Measurements from ENCODE around the gene RAB33A.

The RAB33A gene

DNA sequence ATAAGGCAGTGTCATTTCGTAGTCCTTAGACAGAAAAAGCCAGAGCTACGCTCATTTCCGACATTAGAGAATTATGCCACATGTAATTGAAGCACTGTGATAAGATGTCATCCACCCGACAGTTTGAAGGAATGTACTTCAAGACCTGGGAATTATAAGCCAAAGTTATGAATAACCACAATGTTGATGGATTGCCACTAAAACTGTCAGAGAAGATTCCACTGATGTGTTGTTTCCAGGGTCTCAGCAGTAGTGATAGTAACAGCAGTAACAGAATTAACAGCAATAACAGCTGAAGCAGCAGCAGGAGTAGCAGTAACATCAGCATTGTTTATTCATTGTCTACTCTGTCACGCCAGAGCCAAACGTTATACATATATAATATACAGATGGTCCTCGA is 24.7 kb downstream of the RAB33A start:
- H3K4me3 ChIP-seq (replicated peaks in 1 of 2; ENCODE audit: low read depth in 2 of 2, low read length in 2 of 2), result no peak overlapping the region
- TF ChIP-seq, protein P1, sequence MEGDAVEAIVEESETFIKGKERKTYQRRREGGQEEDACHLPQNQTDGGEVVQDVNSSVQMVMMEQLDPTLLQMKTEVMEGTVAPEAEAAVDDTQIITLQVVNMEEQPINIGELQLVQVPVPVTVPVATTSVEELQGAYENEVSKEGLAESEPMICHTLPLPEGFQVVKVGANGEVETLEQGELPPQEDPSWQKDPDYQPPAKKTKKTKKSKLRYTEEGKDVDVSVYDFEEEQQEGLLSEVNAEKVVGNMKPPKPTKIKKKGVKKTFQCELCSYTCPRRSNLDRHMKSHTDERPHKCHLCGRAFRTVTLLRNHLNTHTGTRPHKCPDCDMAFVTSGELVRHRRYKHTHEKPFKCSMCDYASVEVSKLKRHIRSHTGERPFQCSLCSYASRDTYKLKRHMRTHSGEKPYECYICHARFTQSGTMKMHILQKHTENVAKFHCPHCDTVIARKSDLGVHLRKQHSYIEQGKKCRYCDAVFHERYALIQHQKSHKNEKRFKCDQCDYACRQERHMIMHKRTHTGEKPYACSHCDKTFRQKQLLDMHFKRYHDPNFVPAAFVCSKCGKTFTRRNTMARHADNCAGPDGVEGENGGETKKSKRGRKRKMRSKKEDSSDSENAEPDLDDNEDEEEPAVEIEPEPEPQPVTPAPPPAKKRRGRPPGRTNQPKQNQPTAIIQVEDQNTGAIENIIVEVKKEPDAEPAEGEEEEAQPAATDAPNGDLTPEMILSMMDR (IDR thresholded peaks at IDR 0.05; ENCODE audit: low read depth, low read length), result no peak
- DNase-seq (ENCODE audit: low read depth in 2 of 2), result no peak

GRCh38 chrX:130197464-130197863 is 25.7 kb downstream of the RAB33A start:
- no peak overlapping the region for H3K4me3 ChIP-seq (replicated peaks in 1 of 2; ENCODE audit: low read depth in 2 of 2, low read length in 2 of 2)
- no peak for DNase-seq (ENCODE audit: low read depth in 2 of 2)
- TF ChIP-seq, protein P1 (IDR thresholded peaks at IDR 0.05; ENCODE audit: low read depth, low read length), result no peak

GRCh38 chrX:130204647-130205046 is 32.9 kb downstream of the RAB33A start:
- no peak overlapping the region for H3K4me3 ChIP-seq (replicated peaks in 1 of 2; ENCODE audit: low read depth in 2 of 2, low read length in 2 of 2)
- TF ChIP-seq, protein P1 (IDR thresholded peaks at IDR 0.05; ENCODE audit: low read depth, low read length), result no peak
- no peak for DNase-seq (ENCODE audit: low read depth in 2 of 2)

DNA sequence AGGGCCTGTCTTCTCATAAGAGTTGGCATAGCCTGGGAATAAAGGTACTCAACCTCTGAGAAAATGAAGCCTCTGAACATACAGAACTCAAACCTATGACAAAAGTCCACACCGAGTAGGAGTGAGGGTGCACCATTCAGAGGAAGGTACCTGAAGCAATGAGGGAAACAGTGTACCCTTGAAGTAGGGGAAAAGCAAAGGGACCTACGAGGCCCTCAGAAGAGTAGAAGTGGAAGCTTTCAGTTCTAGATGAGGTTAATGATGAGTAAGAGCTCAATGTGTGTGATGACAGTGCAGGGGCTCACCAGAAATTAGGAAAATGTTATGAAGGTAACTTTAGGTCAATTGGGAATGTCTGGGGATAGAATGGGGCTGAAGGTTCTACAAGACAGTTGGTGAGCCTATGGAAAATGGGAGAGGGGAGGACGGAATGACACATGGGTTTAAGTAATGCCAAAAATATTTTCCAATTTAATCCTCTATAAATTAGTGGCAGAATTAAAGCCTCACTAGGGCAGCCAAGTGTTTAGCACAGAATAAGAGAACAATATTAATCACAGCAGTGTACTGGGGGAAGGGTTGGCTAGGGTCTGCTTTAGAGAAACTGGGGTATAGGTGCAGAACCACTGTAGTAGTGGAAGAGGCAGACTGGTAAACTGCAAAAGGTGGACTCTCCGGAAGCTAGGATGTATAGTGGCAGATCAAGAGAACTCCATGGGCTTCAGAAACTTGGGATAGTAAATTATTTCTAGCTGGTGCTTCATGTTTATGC is 39.8 kb downstream of the RAB33A start:
- DNase-seq (ENCODE audit: low read depth in 2 of 2), result no peak
- TF ChIP-seq, protein P1 (IDR thresholded peaks at IDR 0.05; ENCODE audit: low read depth, low read length), result no peak
- H3K4me3 ChIP-seq (replicated peaks in 1 of 2; ENCODE audit: low read depth in 2 of 2, low read length in 2 of 2), result no peak overlapping the region

DNA sequence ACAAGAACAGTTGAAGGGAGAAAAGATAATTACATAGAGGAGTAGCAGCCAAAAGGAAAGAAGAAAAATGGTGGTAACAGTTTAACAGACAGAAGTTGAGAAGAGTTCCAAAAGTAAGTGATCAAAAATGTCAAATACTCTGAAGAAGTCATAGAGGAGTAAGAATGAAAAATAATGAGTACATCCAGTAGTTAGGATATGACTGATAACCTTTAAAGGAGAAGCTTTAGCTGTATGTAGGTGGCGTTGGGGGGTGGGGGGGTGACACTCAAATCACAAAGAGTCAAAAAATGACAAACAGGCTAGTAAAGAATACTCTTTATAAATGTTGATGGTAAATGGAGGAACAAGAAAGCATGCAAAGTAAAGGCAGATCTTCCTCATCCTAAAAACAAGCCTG is 40.6 kb downstream of the RAB33A start:
- no peak for DNase-seq (ENCODE audit: low read depth in 2 of 2)
- no peak overlapping the region for H3K4me3 ChIP-seq (replicated peaks in 1 of 2; ENCODE audit: low read depth in 2 of 2, low read length in 2 of 2)
- TF ChIP-seq, protein P1 (IDR thresholded peaks at IDR 0.05; ENCODE audit: low read depth, low read length), result no peak

GRCh38 chrX:130213376-130213775 is 41.6 kb downstream of the RAB33A start:
- no peak overlapping the region for H3K4me3 ChIP-seq (replicated peaks in 1 of 2; ENCODE audit: low read depth in 2 of 2, low read length in 2 of 2)
- TF ChIP-seq, protein P1 (IDR thresholded peaks at IDR 0.05; ENCODE audit: low read depth, low read length), result no peak
- DNase-seq (ENCODE audit: low read depth in 2 of 2), result no peak

GRCh38 chrX:130216320-130216719 is 44.6 kb downstream of the RAB33A start:
- H3K4me3 ChIP-seq (replicated peaks in 1 of 2; ENCODE audit: low read depth in 2 of 2, low read length in 2 of 2), result no peak overlapping the region
- DNase-seq (ENCODE audit: low read depth in 2 of 2), result peak in 1 of 2 donors; percentile 33
- TF ChIP-seq, protein P1 (IDR thresholded peaks at IDR 0.05; ENCODE audit: low read depth, low read length), result no peak

All from cardiac fibroblast (primary cell).